AG04450 (cell line): ENCODE measurements around the gene THADA. TPM values are rescaled to one million over a fixed set of nuclear protein-coding genes. Genes with fewer than 3 reads are reported as not detected.

Experiments used
- CTCF ChIA-PET: fragments of 300-600, 350-600 bp; formaldehyde crosslinking; extraction: SDS; loops from one replicate; lab custom pipeline; 2022; ENCODE audit warnings: antibody characterized with exemption, inconsistent platforms; lab: Charles Lee
- POLR2A ChIA-PET: fragments of 350-600 bp; formaldehyde crosslinking; extraction: SDS; loops from one replicate; lab custom pipeline; 2021; ENCODE audit warnings: antibody characterized with exemption, inconsistent platforms; lab: Yijun Ruan, JAX
- DNase-seq: peaks from one replicate; pipeline ENCODE4 v3.0.0-alpha.2; 2011; ENCODE audit warnings: low read depth, low spot score
- H3K27ac ChIP-seq: one replicate; pipeline ENCODE4 v1.5.1; 2012; ENCODE audit warnings: low read depth, low read length, control low read depth
- H3K27me3 ChIP-seq: one replicate; pipeline ENCODE4 v1.6.0; 2012; ENCODE audit warnings: low read length; ENCODE audit not compliant: control insufficient read depth, insufficient read depth
- H3K4me3 ChIP-seq: 2 replicates; pipeline ENCODE4 v1.5.1; 2011; ENCODE audit warnings: mild to moderate bottlenecking, low read depth, low read length, control low read depth
- H3K9me3 ChIP-seq: 2 replicates; pipeline ENCODE4 v1.5.1; 2012; ENCODE audit warnings: low read length; ENCODE audit not compliant: control insufficient read depth, insufficient read depth
- polyA plus RNA-seq: library from polyadenylated mRNA; depleted of rRNA; stranded (reverse); fragments of >200 nt; gene quantifications from 2 replicates; pipeline ENCODE4 v1.2.3, GENCODE V29; 2011
- TF ChIP-seq, protein P1 (sequence below): IDR thresholded peaks from 2 replicates; pipeline ENCODE4 v1.5.1; 2011; ENCODE audit warnings: low read depth, low read length, control low read depth, inconsistent platforms

Gene THADA
- polyA plus RNA-seq, 1 experiment, result 15.0 TPM

DNA sequence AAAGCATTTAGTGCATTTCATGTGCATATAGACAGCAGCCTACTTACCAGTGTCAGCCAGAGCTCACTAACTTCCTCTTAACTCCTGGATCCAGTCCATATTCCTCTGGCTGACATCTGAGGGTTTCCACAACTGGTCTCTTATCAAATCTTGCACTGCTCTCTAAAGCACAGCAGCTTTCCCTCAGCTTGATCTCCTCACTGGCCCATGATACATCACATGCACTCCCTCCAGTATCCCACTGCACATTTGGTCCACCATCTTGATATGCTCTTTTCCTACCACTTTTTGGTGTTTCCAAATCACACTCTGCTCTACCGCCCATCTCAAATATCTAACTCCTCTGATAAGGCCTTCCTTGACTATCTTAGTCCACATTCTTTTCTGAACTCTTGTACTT, 264.4 kb downstream of the THADA start:
- POLR2A ChIA-PET, result no interaction called here
- no peak for DNase-seq
- TF ChIP-seq, protein P1, sequence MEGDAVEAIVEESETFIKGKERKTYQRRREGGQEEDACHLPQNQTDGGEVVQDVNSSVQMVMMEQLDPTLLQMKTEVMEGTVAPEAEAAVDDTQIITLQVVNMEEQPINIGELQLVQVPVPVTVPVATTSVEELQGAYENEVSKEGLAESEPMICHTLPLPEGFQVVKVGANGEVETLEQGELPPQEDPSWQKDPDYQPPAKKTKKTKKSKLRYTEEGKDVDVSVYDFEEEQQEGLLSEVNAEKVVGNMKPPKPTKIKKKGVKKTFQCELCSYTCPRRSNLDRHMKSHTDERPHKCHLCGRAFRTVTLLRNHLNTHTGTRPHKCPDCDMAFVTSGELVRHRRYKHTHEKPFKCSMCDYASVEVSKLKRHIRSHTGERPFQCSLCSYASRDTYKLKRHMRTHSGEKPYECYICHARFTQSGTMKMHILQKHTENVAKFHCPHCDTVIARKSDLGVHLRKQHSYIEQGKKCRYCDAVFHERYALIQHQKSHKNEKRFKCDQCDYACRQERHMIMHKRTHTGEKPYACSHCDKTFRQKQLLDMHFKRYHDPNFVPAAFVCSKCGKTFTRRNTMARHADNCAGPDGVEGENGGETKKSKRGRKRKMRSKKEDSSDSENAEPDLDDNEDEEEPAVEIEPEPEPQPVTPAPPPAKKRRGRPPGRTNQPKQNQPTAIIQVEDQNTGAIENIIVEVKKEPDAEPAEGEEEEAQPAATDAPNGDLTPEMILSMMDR, result no peak
- CTCF ChIA-PET, result no interaction called here
- H3K27me3 ChIP-seq, result no peaks in the 10 kb centered on the region
- no peak overlapping the region for H3K4me3 ChIP-seq
- no peak overlapping the region for H3K27ac ChIP-seq
- no peaks in the 10 kb centered on the region; the same call in 1 of the 2 replicates for H3K9me3 ChIP-seq

GRCh38 chr2:43329637-43330036, 266.2 kb downstream of the THADA start:
- H3K4me3 ChIP-seq, result no peak overlapping the region
- H3K9me3 ChIP-seq, result no peaks in the 10 kb centered on the region; the same call in 1 of the 2 replicates
- no peak for DNase-seq
- TF ChIP-seq, protein P1, result no peak
- POLR2A ChIA-PET, result no interaction called here
- no peaks in the 10 kb centered on the region for H3K27me3 ChIP-seq
- CTCF ChIA-PET, result interaction anchor here (1.8 to 2.1 kb wide), 2 partner anchors 100 to 154 kb away, joined by 8 to 10 read pairs; no protein-coding TSS in a partner anchor
- H3K27ac ChIP-seq, result no peak overlapping the region

DNA sequence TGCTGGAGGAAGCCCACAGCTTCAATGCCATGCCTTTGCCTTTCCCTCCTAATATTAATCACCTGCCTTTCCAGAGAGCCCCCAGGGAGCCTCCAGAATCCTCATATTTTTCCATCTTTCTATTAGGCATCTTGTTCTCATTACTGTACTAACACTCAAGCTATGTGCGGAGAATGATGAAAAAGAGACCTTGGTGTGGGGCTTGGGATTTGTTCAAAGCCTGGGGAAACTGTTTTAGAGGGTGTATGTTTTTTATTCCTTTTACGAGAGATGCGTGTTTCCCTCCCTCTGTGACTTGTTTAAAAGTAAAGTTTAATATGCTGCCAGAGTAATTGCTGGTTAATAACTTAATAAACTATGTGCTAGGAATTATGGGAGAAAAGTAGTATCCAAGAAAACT, 267.0 kb downstream of the THADA start:
- DNase-seq, result no peak
- Histone ChIP-seq H3K4me3 (no peak overlapping the region), H3K27me3 (no peaks in the 10 kb centered on the region), H3K9me3 (no peaks in the 10 kb centered on the region), H3K27ac (no peak overlapping the region)
- POLR2A ChIA-PET, result no interaction called here
- CTCF ChIA-PET, result interaction anchor here (1.8 to 2.1 kb wide), 2 partner anchors 100 to 155 kb away, joined by 8 to 10 read pairs; no protein-coding TSS in a partner anchor
- TF ChIP-seq, protein P1, result no peak

DNA sequence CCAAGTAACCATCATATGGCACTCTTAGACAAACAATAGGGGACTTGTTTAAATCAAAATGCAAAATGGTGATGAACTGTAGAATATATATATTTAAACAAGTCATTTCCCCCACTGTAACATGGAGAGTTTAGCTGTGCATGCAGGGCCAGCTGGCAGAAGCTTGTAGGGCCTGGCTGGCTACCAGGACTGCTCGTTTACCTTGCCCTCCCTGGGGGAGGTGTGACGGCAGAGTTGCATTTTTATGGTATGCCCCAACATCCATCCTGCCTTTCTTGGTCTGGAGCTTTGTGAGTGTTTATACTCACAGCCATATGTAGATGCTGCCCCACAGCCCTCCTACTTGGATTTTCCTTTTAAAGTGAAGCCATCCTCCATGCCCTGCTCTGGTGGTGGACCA, 267.7 kb downstream of the THADA start:
- ChIA-PET POLR2A (no interaction called here), CTCF (interaction anchor here (0.5 to 2.1 kb wide), 4 partner anchors 24 to 156 kb away, joined by 3 to 10 read pairs (median 6); no protein-coding TSS in a partner anchor)
- TF ChIP-seq, protein P1, result no peak
- DNase-seq, result no peak
- H3K9me3 ChIP-seq, result no peaks in the 10 kb centered on the region
- no peak overlapping the region for H3K27ac ChIP-seq
- H3K27me3 ChIP-seq, result no peaks in the 10 kb centered on the region
- H3K4me3 ChIP-seq, result no peak overlapping the region

DNA sequence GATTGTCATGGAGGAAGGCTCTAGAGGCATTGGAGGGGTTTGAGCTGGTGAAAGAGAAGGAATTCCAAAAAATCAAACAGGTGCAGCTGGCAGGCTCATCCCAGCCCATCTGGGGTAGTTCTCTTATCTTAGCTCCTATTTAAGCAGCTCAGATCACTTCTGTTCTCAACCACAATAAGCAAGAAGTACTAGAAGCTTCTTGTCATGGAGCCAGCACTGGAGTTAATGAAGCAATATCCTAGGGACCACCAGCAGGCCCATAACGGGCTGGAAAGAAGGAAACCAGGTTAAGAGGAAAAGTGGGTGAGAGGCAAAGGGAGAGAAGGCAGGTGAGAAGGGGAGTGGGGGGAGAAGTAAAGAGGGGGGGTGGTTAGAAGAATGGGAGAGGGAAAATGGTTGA, 268.7 kb downstream of the THADA start:
- no peak overlapping the region for H3K4me3 ChIP-seq
- no peak for DNase-seq
- no peaks in the 10 kb centered on the region for H3K9me3 ChIP-seq
- CTCF ChIA-PET, result no interaction called here
- H3K27me3 ChIP-seq, result no peaks in the 10 kb centered on the region
- H3K27ac ChIP-seq, result no peak overlapping the region
- TF ChIP-seq, protein P1, result no peak
- POLR2A ChIA-PET, result interaction anchor here (1.0 kb wide), 1 partner anchor 100 kb away, joined by 3 read pairs; the partner anchor contains the start of gene ZFP36L2
